ENCODE results near the gene CENPX. TPM values are rescaled to one million over a fixed set of nuclear protein-coding genes. Genes with fewer than 3 reads are reported as not detected.

Gene CENPX
- total and polyA plus RNA-seq, 2 of the 13 experiments (the other 11 are each of a cell fraction or from before 2014, with no cell fraction given): 92.7 to 170 TPM

DNA sequence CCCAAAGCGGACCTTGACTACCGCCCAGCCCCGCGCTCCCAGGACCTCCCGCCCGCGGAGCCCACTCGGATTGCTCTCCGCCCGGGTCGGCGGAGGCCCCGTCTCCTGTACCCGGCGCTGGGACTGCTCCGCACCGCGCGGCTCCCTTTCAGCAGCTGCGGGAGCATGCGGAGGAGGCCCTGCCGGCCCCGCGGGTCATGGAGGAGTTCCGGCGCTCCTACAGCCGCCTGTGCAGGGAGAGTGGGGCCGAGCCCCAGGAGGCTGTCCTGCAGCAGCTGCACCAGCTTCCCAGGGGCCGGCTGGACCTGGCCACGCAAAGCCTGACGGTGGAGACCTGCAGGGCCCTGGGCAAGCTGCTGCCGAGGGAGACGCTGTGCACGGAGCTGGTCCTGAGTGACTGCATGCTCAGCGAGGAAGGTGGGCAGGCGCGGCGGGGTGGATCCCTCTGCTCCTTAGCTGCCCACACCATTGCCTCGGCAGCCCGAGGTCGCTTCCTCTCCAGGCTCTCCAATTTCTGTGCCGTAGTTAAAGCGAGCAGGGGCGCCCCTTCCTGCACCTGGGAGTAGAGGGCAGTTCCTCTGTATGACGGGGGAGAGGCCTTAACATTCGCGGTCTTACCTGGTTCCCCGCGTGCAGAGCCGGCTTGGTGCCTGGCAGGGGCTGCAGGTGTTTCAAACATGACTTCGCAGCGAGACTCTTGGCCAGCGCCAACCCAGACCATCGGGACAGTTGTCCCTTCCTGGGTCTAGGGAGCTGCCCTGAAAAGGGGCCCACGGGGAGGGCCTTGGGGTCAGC is 966 bp upstream of the CENPX start (continued):
- TF ChIP-seq, protein P1, sequence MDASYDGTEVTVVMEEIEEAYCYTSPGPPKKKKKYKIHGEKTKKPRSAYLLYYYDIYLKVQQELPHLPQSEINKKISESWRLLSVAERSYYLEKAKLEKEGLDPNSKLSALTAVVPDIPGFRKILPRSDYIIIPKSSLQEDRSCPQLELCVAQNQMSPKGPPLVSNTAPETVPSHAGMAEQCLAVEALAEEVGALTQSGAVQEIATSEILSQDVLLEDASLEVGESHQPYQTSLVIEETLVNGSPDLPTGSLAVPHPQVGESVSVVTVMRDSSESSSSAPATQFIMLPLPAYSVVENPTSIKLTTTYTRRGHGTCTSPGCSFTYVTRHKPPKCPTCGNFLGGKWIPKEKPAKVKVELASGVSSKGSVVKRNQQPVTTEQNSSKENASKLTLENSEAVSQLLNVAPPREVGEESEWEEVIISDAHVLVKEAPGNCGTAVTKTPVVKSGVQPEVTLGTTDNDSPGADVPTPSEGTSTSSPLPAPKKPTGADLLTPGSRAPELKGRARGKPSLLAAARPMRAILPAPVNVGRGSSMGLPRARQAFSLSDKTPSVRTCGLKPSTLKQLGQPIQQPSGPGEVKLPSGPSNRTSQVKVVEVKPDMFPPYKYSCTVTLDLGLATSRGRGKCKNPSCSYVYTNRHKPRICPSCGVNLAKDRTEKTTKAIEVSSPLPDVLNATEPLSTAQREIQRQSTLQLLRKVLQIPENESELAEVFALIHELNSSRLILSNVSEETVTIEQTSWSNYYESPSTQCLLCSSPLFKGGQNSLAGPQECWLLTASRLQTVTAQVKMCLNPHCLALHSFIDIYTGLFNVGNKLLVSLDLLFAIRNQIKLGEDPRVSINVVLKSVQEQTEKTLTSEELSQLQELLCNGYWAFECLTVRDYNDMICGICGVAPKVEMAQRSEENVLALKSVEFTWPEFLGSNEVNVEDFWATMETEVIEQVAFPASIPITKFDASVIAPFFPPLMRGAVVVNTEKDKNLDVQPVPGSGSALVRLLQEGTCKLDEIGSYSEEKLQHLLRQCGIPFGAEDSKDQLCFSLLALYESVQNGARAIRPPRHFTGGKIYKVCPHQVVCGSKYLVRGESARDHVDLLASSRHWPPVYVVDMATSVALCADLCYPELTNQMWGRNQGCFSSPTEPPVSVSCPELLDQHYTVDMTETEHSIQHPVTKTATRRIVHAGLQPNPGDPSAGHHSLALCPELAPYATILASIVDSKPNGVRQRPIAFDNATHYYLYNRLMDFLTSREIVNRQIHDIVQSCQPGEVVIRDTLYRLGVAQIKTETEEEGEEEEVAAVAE (CRISPR knock-in tag; IDR thresholded peaks at IDR 0.05; ENCODE audit: borderline replicate concordance): no peak
- no peak for TF ChIP-seq ZNF616 (CRISPR knock-in tag; IDR thresholded peaks at IDR 0.05; ENCODE audit: low read depth)
- 0 out of 2 replicates have a peak, but pooled peaks have one; percentile 61 for TF ChIP-seq ZNF605 (CRISPR knock-in tag; IDR thresholded peaks at IDR 0.05)
- peak; percentile 38 for TF ChIP-seq POLR2G (IDR thresholded peaks at IDR 0.05; ENCODE audit: low read depth, low read length)
- TF ChIP-seq ZNF703 (CRISPR knock-in tag; IDR thresholded peaks at IDR 0.05; ENCODE audit: borderline replicate concordance): no peak; the same call in 1 of the 2 replicates
- TF ChIP-seq, protein P2, sequence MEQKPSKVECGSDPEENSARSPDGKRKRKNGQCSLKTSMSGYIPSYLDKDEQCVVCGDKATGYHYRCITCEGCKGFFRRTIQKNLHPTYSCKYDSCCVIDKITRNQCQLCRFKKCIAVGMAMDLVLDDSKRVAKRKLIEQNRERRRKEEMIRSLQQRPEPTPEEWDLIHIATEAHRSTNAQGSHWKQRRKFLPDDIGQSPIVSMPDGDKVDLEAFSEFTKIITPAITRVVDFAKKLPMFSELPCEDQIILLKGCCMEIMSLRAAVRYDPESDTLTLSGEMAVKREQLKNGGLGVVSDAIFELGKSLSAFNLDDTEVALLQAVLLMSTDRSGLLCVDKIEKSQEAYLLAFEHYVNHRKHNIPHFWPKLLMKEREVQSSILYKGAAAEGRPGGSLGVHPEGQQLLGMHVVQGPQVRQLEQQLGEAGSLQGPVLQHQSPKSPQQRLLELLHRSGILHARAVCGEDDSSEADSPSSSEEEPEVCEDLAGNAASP (CRISPR knock-in tag; IDR thresholded peaks at IDR 0.05; ENCODE audit: borderline replicate concordance): no peak
- no peak for TF ChIP-seq TEF (CRISPR knock-in tag; IDR thresholded peaks at IDR 0.05)
- TF ChIP-seq YEATS4 (CRISPR knock-in tag; IDR thresholded peaks at IDR 0.05; ENCODE audit: borderline replicate concordance): peak; percentile 59
- no peak for TF ChIP-seq ZNF431 (CRISPR knock-in tag; IDR thresholded peaks at IDR 0.05; ENCODE audit: borderline replicate concordance, low read depth)
- TF ChIP-seq, protein P3, sequence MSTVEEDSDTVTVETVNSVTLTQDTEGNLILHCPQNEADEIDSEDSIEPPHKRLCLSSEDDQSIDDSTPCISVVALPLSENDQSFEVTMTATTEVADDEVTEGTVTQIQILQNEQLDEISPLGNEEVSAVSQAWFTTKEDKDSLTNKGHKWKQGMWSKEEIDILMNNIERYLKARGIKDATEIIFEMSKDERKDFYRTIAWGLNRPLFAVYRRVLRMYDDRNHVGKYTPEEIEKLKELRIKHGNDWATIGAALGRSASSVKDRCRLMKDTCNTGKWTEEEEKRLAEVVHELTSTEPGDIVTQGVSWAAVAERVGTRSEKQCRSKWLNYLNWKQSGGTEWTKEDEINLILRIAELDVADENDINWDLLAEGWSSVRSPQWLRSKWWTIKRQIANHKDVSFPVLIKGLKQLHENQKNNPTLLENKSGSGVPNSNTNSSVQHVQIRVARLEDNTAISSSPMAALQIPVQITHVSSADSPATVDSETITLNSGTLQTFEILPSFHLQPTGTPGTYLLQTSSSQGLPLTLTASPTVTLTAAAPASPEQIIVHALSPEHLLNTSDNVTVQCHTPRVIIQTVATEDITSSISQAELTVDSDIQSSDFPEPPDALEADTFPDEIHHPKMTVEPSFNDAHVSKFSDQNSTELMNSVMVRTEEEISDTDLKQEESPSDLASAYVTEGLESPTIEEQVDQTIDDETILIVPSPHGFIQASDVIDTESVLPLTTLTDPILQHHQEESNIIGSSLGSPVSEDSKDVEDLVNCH (CRISPR knock-in tag; IDR thresholded peaks at IDR 0.05): no peak
- TF ChIP-seq ZNF562 (CRISPR knock-in tag; IDR thresholded peaks at IDR 0.05; ENCODE audit: borderline replicate concordance): no peak
- TF ChIP-seq HMG20B (CRISPR knock-in tag; conservative IDR thresholded peaks at IDR 0.05): no peak
- TF ChIP-seq, protein P4, sequence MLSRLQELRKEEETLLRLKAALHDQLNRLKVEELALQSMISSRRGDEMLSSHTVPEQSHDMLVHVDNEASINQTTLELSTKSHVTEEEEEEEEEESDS (CRISPR knock-in tag; IDR thresholded peaks at IDR 0.05; ENCODE audit: borderline replicate concordance): no peak
- TF ChIP-seq XRCC5 (optimal IDR thresholded peaks at IDR 0.05; ENCODE audit: low read length): no peak
- no peak for TF ChIP-seq DNMT3B (CRISPR knock-in tag; conservative IDR thresholded peaks at IDR 0.05)
- no peak for TF ChIP-seq MAF1 (CRISPR knock-in tag; IDR thresholded peaks at IDR 0.05; ENCODE audit: borderline replicate concordance)
- no peak for TF ChIP-seq CHCHD3 (CRISPR knock-in tag; IDR thresholded peaks at IDR 0.05)
- no peak for TF ChIP-seq ZNF644 (CRISPR knock-in tag; IDR thresholded peaks at IDR 0.05; ENCODE audit: low read depth)
- TF ChIP-seq ZNF24 (IDR thresholded peaks at IDR 0.05): no peak

Data from HepG2 (cell line).